ENCODE measurements around the gene KRT7.

Gene KRT7

GRCh38 chr12:52208424-52209165 lies 24.4 kb upstream of the KRT7 start:
- no peak overlapping the region for H3K9ac ChIP-seq
- peaks cover 10% of the 10 kb centered on the region for H3K4me1 ChIP-seq
- H2AFZ ChIP-seq = no peak overlapping the region
- no peaks in the 10 kb centered on the region for H3K36me3 ChIP-seq (ENCODE audit: control insufficient read depth, insufficient read depth, low read length)
- no peak overlapping the region for H3K27ac ChIP-seq
- H3K79me2 ChIP-seq = no peaks in the 10 kb centered on the region
- H3K4me3 ChIP-seq (ENCODE audit: low read depth, low read length) = no peak overlapping the region
- no peak for TF ChIP-seq CTCF (IDR thresholded peaks at IDR 0.05)
- H3K4me2 ChIP-seq (ENCODE audit: low read length) = no peak overlapping the region
- no peaks in the 10 kb centered on the region for H3K9me3 ChIP-seq (ENCODE audit: control insufficient read depth, low read length)
- H3K27me3 ChIP-seq (ENCODE audit: control insufficient read depth, insufficient read depth, low read length) = no peaks in the 10 kb centered on the region

GRCh38 chr12:52209321-52209720 lies 23.7 kb upstream of the KRT7 start:
- Histone ChIP-seq H3K4me1 (peaks cover 14% of the 10 kb centered on the region), H3K27me3 (ENCODE audit: control insufficient read depth, insufficient read depth, low read length) (no peaks in the 10 kb centered on the region), H3K9me3 (ENCODE audit: control insufficient read depth, low read length) (no peaks in the 10 kb centered on the region), H3K9ac (no peak overlapping the region), H3K4me3 (ENCODE audit: low read depth, low read length) (no peak overlapping the region), H3K79me2 (no peaks in the 10 kb centered on the region), H3K4me2 (ENCODE audit: low read length) (no peak overlapping the region), H3K36me3 (ENCODE audit: control insufficient read depth, insufficient read depth, low read length) (no peaks in the 10 kb centered on the region), H2AFZ (no peak overlapping the region), H3K27ac (no peak overlapping the region)
- no peak for TF ChIP-seq CTCF (IDR thresholded peaks at IDR 0.05)

- no peak overlapping the region for H3K9ac ChIP-seq
- H3K4me3 ChIP-seq (ENCODE audit: low read depth, low read length) = no peak overlapping the region
- TF ChIP-seq CTCF (IDR thresholded peaks at IDR 0.05) = no peak
- no peaks in the 10 kb centered on the region for H3K36me3 ChIP-seq (ENCODE audit: control insufficient read depth, insufficient read depth, low read length)
- no peak overlapping the region for H2AFZ ChIP-seq
- no peaks in the 10 kb centered on the region for H3K9me3 ChIP-seq (ENCODE audit: control insufficient read depth, low read length)
- H3K4me2 ChIP-seq (ENCODE audit: low read length) = no peak overlapping the region
- H3K4me1 ChIP-seq = peaks cover 21% of the 10 kb centered on the region
- no peak overlapping the region for H3K27ac ChIP-seq
- H3K79me2 ChIP-seq = no peaks in the 10 kb centered on the region
- H3K27me3 ChIP-seq (ENCODE audit: control insufficient read depth, insufficient read depth, low read length) = no peaks in the 10 kb centered on the region
Observed at GRCh38 chr12:52210186-52210924, 22.7 kb upstream of the KRT7 start.

- Histone ChIP-seq H3K4me3 (ENCODE audit: low read depth, low read length) (no peak overlapping the region), H3K4me1 (peaks cover 29% of the 10 kb centered on the region), H3K79me2 (no peaks in the 10 kb centered on the region), H3K27me3 (ENCODE audit: control insufficient read depth, insufficient read depth, low read length) (no peaks in the 10 kb centered on the region), H3K9ac (no peak overlapping the region), H3K36me3 (ENCODE audit: control insufficient read depth, insufficient read depth, low read length) (no peaks in the 10 kb centered on the region), H3K9me3 (ENCODE audit: control insufficient read depth, low read length) (no peaks in the 10 kb centered on the region), H2AFZ (no peak overlapping the region), H3K4me2 (ENCODE audit: low read length) (no peak overlapping the region), H3K27ac (no peak overlapping the region)
- TF ChIP-seq CTCF (IDR thresholded peaks at IDR 0.05) = no peak
Observed at GRCh38 chr12:52210925-52211650, 22.0 kb upstream of the KRT7 start.
